HepG2 (cell line): ENCODE measurements around the gene NOXA1. TPM values are rescaled to one million over a fixed set of nuclear protein-coding genes. Genes with fewer than 3 reads are reported as not detected.

ENCODE experiments used
- ARNTL ChIP-seq: sonication (generic); formaldehyde crosslinking; IDR thresholded peaks from 2 replicates; pipeline ENCODE4 v1.4.0; 2020; ENCODE audit warnings: mild to moderate bottlenecking, missing genetic modification reagents
- CERS6 ChIP-seq: sonication (generic); formaldehyde crosslinking; IDR thresholded peaks from 2 replicates; pipeline ENCODE4 v1.5.0; 2020; ENCODE audit warnings: missing genetic modification reagents
- DBP ChIP-seq: sonication (generic); formaldehyde crosslinking; IDR thresholded peaks from 2 replicates; pipeline ENCODE4 v1.4.0; 2020; ENCODE audit warnings: missing genetic modification reagents; ENCODE audit errors: not compliant biosample characterization
- FOXA3 ChIP-seq: IDR thresholded peaks from 2 replicates; pipeline ENCODE4 v1.6.1; 2016; ENCODE audit warnings: missing genetic modification reagents, missing compliant biosample characterization
- FOXP1 ChIP-seq, 2 experiments: fragments of 450-650 bp in 1 of 2; IDR thresholded peaks; 2 replicates each; pipeline ENCODE4 v1.6.1; 2017 to 2018; ENCODE audit warnings: antibody characterized with exemption in 1 of 2
- GPN1 ChIP-seq: sonication (generic); formaldehyde crosslinking; IDR thresholded peaks from 2 replicates; pipeline ENCODE4 v1.5.1; 2020; ENCODE audit warnings: missing genetic modification reagents, borderline replicate concordance
- HOXA3 ChIP-seq: sonication (generic); formaldehyde crosslinking; IDR thresholded peaks from 2 replicates; pipeline ENCODE4 v1.5.0; 2020; ENCODE audit warnings: missing genetic modification reagents
- HOXA7 ChIP-seq: sonication (generic); formaldehyde crosslinking; IDR thresholded peaks from 2 replicates; pipeline ENCODE4 v1.8.1; 2022; ENCODE audit warnings: mild to moderate bottlenecking, missing genetic modification reagents, moderate library complexity
- IKZF4 ChIP-seq: sonication (generic); formaldehyde crosslinking; IDR thresholded peaks from 2 replicates; pipeline ENCODE4 v1.5.1; 2020; ENCODE audit warnings: borderline replicate concordance, mild to moderate bottlenecking, low read depth, missing genetic modification reagents; ENCODE audit errors: not compliant biosample characterization
- JARID2 ChIP-seq: sonication (generic); formaldehyde crosslinking; IDR thresholded peaks from 2 replicates; pipeline ENCODE4 v1.8.1; 2023; ENCODE audit warnings: missing genetic modification reagents, inconsistent platforms; ENCODE audit not compliant: insufficient replicate concordance
- NFIB ChIP-seq: sonication (generic); formaldehyde crosslinking; IDR thresholded peaks from 2 replicates; pipeline ENCODE4 v1.9.0; 2021; ENCODE audit warnings: missing genetic modification reagents, mild to moderate bottlenecking, borderline replicate concordance
- PBX3 ChIP-seq: sonication (generic); formaldehyde crosslinking; IDR thresholded peaks from 2 replicates; pipeline ENCODE4 v1.8.1; 2023; ENCODE audit warnings: missing genetic modification reagents, inconsistent platforms, borderline replicate concordance
- PCBP1 ChIP-seq: fragments of 200-400 bp; formaldehyde crosslinking; IDR thresholded peaks from 2 replicates; pipeline ENCODE4 v1.6.1; 2017; ENCODE audit warnings: mild to moderate bottlenecking, low read depth, low read length, borderline replicate concordance
- RFX3 ChIP-seq: IDR thresholded peaks from 2 replicates; pipeline ENCODE4 v1.6.1; 2016; ENCODE audit warnings: missing biosample characterization, missing genetic modification reagents
- RXRB ChIP-seq: IDR thresholded peaks from 2 replicates; pipeline ENCODE4 v1.6.1; 2016; ENCODE audit warnings: borderline replicate concordance, missing genetic modification reagents, missing compliant biosample characterization
- SOX5 ChIP-seq: IDR thresholded peaks from 2 replicates; pipeline ENCODE4 v1.6.1; 2016; ENCODE audit warnings: borderline replicate concordance
- SP5 ChIP-seq: IDR thresholded peaks from 2 replicates; pipeline ENCODE4 v1.6.1; 2016; ENCODE audit warnings: low read depth, borderline replicate concordance
- ZFP36 ChIP-seq: fragments of 150-350 bp; IDR thresholded peaks from 2 replicates; pipeline ENCODE4 v1.6.1; 2018; ENCODE audit warnings: borderline replicate concordance, low read length, low read depth; ENCODE audit not compliant: partially characterized antibody
- ZKSCAN1 ChIP-seq: fragments of 150-350 bp; IDR thresholded peaks from 2 replicates; pipeline ENCODE4 v1.6.1; 2014; ENCODE audit warnings: low read length
- ZNF512 ChIP-seq: sonication (generic); formaldehyde crosslinking; IDR thresholded peaks from 2 replicates; pipeline ENCODE4 v1.4.0; 2020; ENCODE audit warnings: mild to moderate bottlenecking, missing genetic modification reagents
- ZNF574 ChIP-seq: sonication (generic); formaldehyde crosslinking; IDR thresholded peaks from 2 replicates; pipeline ENCODE4 v1.4.0; 2020; ENCODE audit warnings: missing genetic modification reagents
- ZNF577 ChIP-seq: sonication (generic); formaldehyde crosslinking; IDR thresholded peaks from 2 replicates; pipeline ENCODE4 v1.4.0; 2020; ENCODE audit warnings: mild to moderate bottlenecking, low read depth, missing genetic modification reagents, borderline replicate concordance
- ZNF768 ChIP-seq: sonication (generic); formaldehyde crosslinking; IDR thresholded peaks from 2 replicates; pipeline ENCODE4 v1.4.0; 2020; ENCODE audit warnings: missing genetic modification reagents
- ZNF839 ChIP-seq: sonication (generic); formaldehyde crosslinking; IDR thresholded peaks from 2 replicates; pipeline ENCODE4 v1.4.0; 2020; ENCODE audit warnings: missing genetic modification reagents, mild to moderate bottlenecking, borderline replicate concordance
- polyA plus RNA-seq, 8 experiments: library from polyadenylated mRNA; depleted of rRNA in 3 of 8; stranded (reverse) in 7 of 8; unstranded in 1 of 8; fragments of >200 nt; fragmentation: Illumina TruSeq in 4 of 8; extraction: Trizol in 4 of 8; gene quantifications; 2 replicates each; pipeline versions ENCODE4 v1.2.1 to v1.2.3, GENCODE V29; 2011 to 2016; ENCODE audit warnings: low read depth in 4 of 8, missing spikeins in 1 of 8, mixed read lengths in 1 of 8; ENCODE audit not compliant: insufficient read depth in 1 of 8
- total RNA-seq, 5 experiments: library from RNA; depleted of rRNA; stranded (reverse); fragments of >200 nt; fragmentation: Illumina TruSeq; extraction: Trizol; gene quantifications; 2 replicates each; pipeline ENCODE4 v1.2.3, GENCODE V29; 2016; ENCODE audit warnings: low read depth in 1 of 5

NOXA1 gene
- total and polyA plus RNA-seq, 2 of the 13 experiments (the other 11 are each of a cell fraction or from before 2014, with no cell fraction given), result 0.78 to 1.2 TPM

- TF ChIP-seq DBP (CRISPR knock-in tag) (no peak), HOXA3 (CRISPR knock-in tag) (peak; percentile 46; the same call in 1 of the 2 replicates), RXRB (CRISPR knock-in tag) (no peak), SP5 (peak; percentile 34; the same call in 1 of the 2 replicates), ZNF768 (no peak), NFIB (CRISPR knock-in tag) (no peak), CERS6 (CRISPR knock-in tag) (no peak), IKZF4 (CRISPR knock-in tag) (no peak), FOXA3 (CRISPR knock-in tag) (no peak), RFX3 (CRISPR knock-in tag) (no peak), PCBP1 (no peak), JARID2 (CRISPR knock-in tag) (no peak), ARNTL (CRISPR knock-in tag) (no peak), ZNF512 (CRISPR knock-in tag) (no peak), ZNF574 (0 out of 2 replicates have a peak, but pooled peaks have one; percentile 9), ZKSCAN1 (no peak), SOX5 (no peak), HOXA7 (no peak), GPN1 (CRISPR knock-in tag) (no peak), ZNF839 (no peak), FOXP1 (IDR thresholded peaks at IDR 0.05) (no peak), FOXP1 (CRISPR knock-in tag; IDR thresholded peaks at IDR 0.05) (no peak), ZFP36 (no peak), PBX3 (no peak), ZNF577 (CRISPR knock-in tag) (no peak)
Measured at GRCh38 chr9:137459152-137459600, 36.0 kb downstream of the NOXA1 start, which contains the start of gene NSMF (continued).
